Endothelial cell of umbilical vein (primary cell): ENCODE measurements around the gene TMPRSS9. TPM values are rescaled to one million over a fixed set of nuclear protein-coding genes. Genes with fewer than 3 reads are reported as not detected.

Source experiments
- BruUV-seq: library from RNA; stranded (reverse); fragments of 400-500 nt; replicated peaks from 2 replicates; lab custom pipeline; 2021; lab: Mats Ljungman, UMichigan
- CTCF ChIA-PET: fragments of 300-600, 350-600 bp; sonication (Branson Sonifier 250); formaldehyde crosslinking; loops from one replicate; lab custom pipeline; 2021; ENCODE audit warnings: antibody characterized with exemption, inconsistent platforms; lab: Charles Lee
- POLR2A ChIA-PET: fragments of 300-600, 350-600 bp; sonication (Branson Sonifier 250); formaldehyde crosslinking; loops from one replicate; lab custom pipeline; 2021; ENCODE audit warnings: antibody characterized with exemption, inconsistent platforms; lab: Charles Lee
- DNase-seq: peaks from one replicate; pipeline ENCODE4 v3.0.0-alpha.2; 2011; ENCODE audit warnings: low read depth, low spot score
- FAIRE-seq: peaks from 2 replicates; lab custom pipeline; 2011; peaks lifted over from hg19 to GRCh38; lab: Jason Lieb, UNC
- H2AFZ ChIP-seq: 2 replicates; pipeline ENCODE4 v1.6.0; 2012; ENCODE audit warnings: low read depth, low read length, control low read depth, inconsistent platforms
- H3K27ac ChIP-seq: 2 replicates; pipeline ENCODE4 v1.5.1; 2011; ENCODE audit warnings: low read depth, mild to moderate bottlenecking, control low read depth, low read length, moderate library complexity; ENCODE audit not compliant: insufficient read depth
- H3K27me3 ChIP-seq, 2 experiments: 2 replicates each; pipeline versions ENCODE4 v1.6.0 to v1.6.1; 2011; ENCODE audit warnings: low read length in 2 of 2, mixed read lengths in 1 of 2; ENCODE audit not compliant: control insufficient read depth in 2 of 2, insufficient read depth in 2 of 2
- H3K36me3 ChIP-seq, 2 experiments: 2 replicates in 1 of 2; 3 replicates in 1 of 2; pipeline ENCODE4 v1.5.1; 2011; ENCODE audit warnings: low read length in 2 of 2, mild to moderate bottlenecking in 1 of 2, moderate library complexity in 1 of 2; ENCODE audit not compliant: control insufficient read depth in 2 of 2, insufficient read depth in 2 of 2; ENCODE audit errors: extremely low read depth in 1 of 2
- H3K4me1 ChIP-seq: 3 replicates; pipeline ENCODE4 v1.5.1; 2011; ENCODE audit warnings: mild to moderate bottlenecking, low read length; ENCODE audit not compliant: control insufficient read depth, insufficient read depth; ENCODE audit errors: extremely low read depth
- H3K4me2 ChIP-seq: 2 replicates; pipeline ENCODE4 v1.6.1; 2011; ENCODE audit warnings: low read length, control low read depth, mixed read lengths; ENCODE audit not compliant: insufficient read depth
- H3K4me3 ChIP-seq, 3 experiments: fragments of 200-600 bp in 1 of 3; sonication (generic), shearing (Covaris generic) in 1 of 3; replicated peaks in 1 of 3; 2 replicates each; pipeline ENCODE4 v1.5.1; 2011 to 2016; ENCODE audit warnings: control low read depth in 3 of 3, low read length in 3 of 3, mild to moderate bottlenecking in 2 of 3, inconsistent platforms in 1 of 3, low read depth in 1 of 3, moderate library complexity in 1 of 3; ENCODE audit not compliant: insufficient read depth in 1 of 3
- H3K79me2 ChIP-seq: 2 replicates; pipeline ENCODE4 v1.6.0; 2012; ENCODE audit warnings: low read length, inconsistent platforms; ENCODE audit not compliant: control insufficient read depth, insufficient read depth
- H3K9ac ChIP-seq: replicated peaks from 2 replicates; pipeline ENCODE3; 2011; ENCODE audit warnings: low read length, control low read depth; ENCODE audit not compliant: insufficient read depth; ENCODE audit errors: extremely low read depth
- H3K9me1 ChIP-seq: replicated peaks from 3 replicates; pipeline ENCODE4 v1.6.0; 2011; ENCODE audit warnings: mild to moderate bottlenecking, low read length; ENCODE audit not compliant: control insufficient read depth, insufficient read depth; ENCODE audit errors: extremely low read depth
- H3K9me3 ChIP-seq: replicated peaks from 2 replicates; pipeline ENCODE4 v1.5.1; 2012; ENCODE audit warnings: low read length, inconsistent platforms; ENCODE audit not compliant: control insufficient read depth, insufficient read depth
- H4K20me1 ChIP-seq: replicated peaks from 2 replicates; pipeline ENCODE3; 2011; ENCODE audit warnings: mild to moderate bottlenecking, low read length; ENCODE audit not compliant: control insufficient read depth, insufficient read depth; ENCODE audit errors: extremely low read depth
- EZH2 ChIP-seq: IDR thresholded peaks from 2 replicates; pipeline ENCODE4 v1.6.1; 2012; ENCODE audit warnings: borderline replicate concordance, low read depth, mild to moderate bottlenecking, moderate library complexity, low read length, inconsistent platforms; ENCODE audit not compliant: severe bottlenecking
- FOS ChIP-seq: IDR thresholded peaks from 2 replicates; pipeline ENCODE4 v1.6.1; 2011; ENCODE audit warnings: mild to moderate bottlenecking, low read length, moderate library complexity, borderline replicate concordance; ENCODE audit not compliant: insufficient read depth
- GATA2 ChIP-seq: IDR thresholded peaks from 2 replicates; pipeline ENCODE4 v1.7.0; 2011; ENCODE audit warnings: low read depth, mild to moderate bottlenecking, moderate library complexity, mixed read lengths, low read length; ENCODE audit not compliant: insufficient read length, insufficient read depth
- JUN ChIP-seq: IDR thresholded peaks from 2 replicates; pipeline ENCODE4 v1.6.1; 2011; ENCODE audit warnings: borderline replicate concordance, low read depth; ENCODE audit not compliant: insufficient read length, insufficient read depth
- MYC ChIP-seq: IDR thresholded peaks from one replicate; pipeline ENCODE4 v1.6.1; 2011; ENCODE audit warnings: mild to moderate bottlenecking, low read depth, low read length
- POLR2A ChIP-seq: IDR thresholded peaks from 2 replicates; pipeline ENCODE4 v1.6.1; 2012; ENCODE audit warnings: low read depth, mild to moderate bottlenecking, control low read depth, low read length
- POLR2AphosphoS5 ChIP-seq: IDR thresholded peaks from 2 replicates; pipeline ENCODE4 v1.6.1; 2012; ENCODE audit warnings: low read depth, mild to moderate bottlenecking, control low read depth, low read length, moderate library complexity; ENCODE audit not compliant: insufficient read depth
- dilution Hi-C: fragments of 300-500 bp; cut with MboI; formaldehyde crosslinking; loops from one replicate; pipeline ENCODE4 v1.15.0; 2019; ENCODE audit warnings: low sequenced_read_pairs; ENCODE audit not compliant: extremely low pct_ligation_motif_present
- intact Hi-C: fragments of 100-400 bp; cut with micrococcal nuclease; formaldehyde crosslinking; loops from one replicate; pipeline ENCODE4 v1.10.0; 2022
- polyA plus RNA-seq, 4 experiments: library from polyadenylated mRNA; depleted of rRNA in 3 of 4; stranded (reverse) in 3 of 4; unstranded in 1 of 4; fragments of >200 nt; gene quantifications; 2 replicates each; pipeline versions ENCODE4 v1.2.1 to v1.2.3, GENCODE V29; 2011 to 2012; ENCODE audit warnings: missing spikeins in 1 of 4
- total RNA-seq: library from RNA; stranded (reverse); gene quantifications from 2 replicates; pipeline ENCODE4 v1.2.3, GENCODE V29; 2021
- TF ChIP-seq, protein P1 (sequence below): IDR thresholded peaks from 2 replicates; pipeline ENCODE4 v1.6.1; 2011; ENCODE audit not compliant: insufficient read depth, insufficient read length
- TF ChIP-seq, protein P2 (sequence below), 2 donors: IDR thresholded peaks; 1 replicate in 1 of 2; 2 replicates in 1 of 2; pipeline ENCODE4 v1.5.1; 2011; ENCODE audit warnings: low read length in 2 of 2, mild to moderate bottlenecking in 2 of 2, moderate library complexity in 2 of 2, control low read depth in 1 of 2, inconsistent platforms in 1 of 2, low read depth in 1 of 2; ENCODE audit not compliant: insufficient read depth in 1 of 2; ENCODE audit errors: extremely low read depth in 1 of 2

The TMPRSS9 gene
- total and polyA plus RNA-seq, 2 donors (not counting 3 experiments of a cell fraction or from before 2014, with no cell fraction given) = not detected

DNA sequence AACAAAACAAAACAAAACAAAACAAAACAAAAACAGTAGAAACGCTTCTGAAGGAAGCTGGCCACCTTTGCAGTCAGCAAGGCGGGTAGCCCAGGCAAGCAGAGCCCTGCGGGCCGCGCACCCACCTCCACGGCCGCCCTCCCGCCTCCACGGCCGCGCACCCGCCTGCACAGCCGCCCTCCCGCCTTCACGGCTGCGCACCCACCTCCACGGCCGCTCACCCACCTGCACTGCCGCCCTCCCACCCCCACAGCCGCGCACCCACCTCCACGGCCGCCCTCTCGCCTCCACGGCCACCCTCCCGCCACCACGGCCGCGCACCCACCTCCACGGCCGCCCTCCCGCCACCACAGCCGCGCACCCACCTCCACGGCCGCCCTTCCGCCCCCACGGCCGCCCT lies 76.3 kb downstream of the TMPRSS9 start:
- peaks cover 7 to 29% of the 10 kb centered on the region in 2 experiments for H3K36me3 ChIP-seq
- intact Hi-C loops (no loop called here), dilution Hi-C loops (no loop called here)
- no peaks in the 10 kb centered on the region for H3K9me3 ChIP-seq
- no peaks in the 10 kb centered on the region for H4K20me1 ChIP-seq
- DNase-seq (no peak), FAIRE-seq (no peak)
- TF ChIP-seq, protein P1, sequence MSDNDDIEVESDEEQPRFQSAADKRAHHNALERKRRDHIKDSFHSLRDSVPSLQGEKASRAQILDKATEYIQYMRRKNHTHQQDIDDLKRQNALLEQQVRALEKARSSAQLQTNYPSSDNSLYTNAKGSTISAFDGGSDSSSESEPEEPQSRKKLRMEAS = no peak
- TF ChIP-seq POLR2A (no peak), POLR2AphosphoS5 (no peak), MYC (no peak), GATA2 (no peak), FOS (no peak), JUN (no peak), EZH2 (no peak)
- TF ChIP-seq, protein P2, sequence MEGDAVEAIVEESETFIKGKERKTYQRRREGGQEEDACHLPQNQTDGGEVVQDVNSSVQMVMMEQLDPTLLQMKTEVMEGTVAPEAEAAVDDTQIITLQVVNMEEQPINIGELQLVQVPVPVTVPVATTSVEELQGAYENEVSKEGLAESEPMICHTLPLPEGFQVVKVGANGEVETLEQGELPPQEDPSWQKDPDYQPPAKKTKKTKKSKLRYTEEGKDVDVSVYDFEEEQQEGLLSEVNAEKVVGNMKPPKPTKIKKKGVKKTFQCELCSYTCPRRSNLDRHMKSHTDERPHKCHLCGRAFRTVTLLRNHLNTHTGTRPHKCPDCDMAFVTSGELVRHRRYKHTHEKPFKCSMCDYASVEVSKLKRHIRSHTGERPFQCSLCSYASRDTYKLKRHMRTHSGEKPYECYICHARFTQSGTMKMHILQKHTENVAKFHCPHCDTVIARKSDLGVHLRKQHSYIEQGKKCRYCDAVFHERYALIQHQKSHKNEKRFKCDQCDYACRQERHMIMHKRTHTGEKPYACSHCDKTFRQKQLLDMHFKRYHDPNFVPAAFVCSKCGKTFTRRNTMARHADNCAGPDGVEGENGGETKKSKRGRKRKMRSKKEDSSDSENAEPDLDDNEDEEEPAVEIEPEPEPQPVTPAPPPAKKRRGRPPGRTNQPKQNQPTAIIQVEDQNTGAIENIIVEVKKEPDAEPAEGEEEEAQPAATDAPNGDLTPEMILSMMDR (IDR thresholded peaks at IDR 0.05; ENCODE audit: extremely low read depth in 1 of 2, insufficient read depth in 1 of 2, low read depth in 1 of 2, low read length in 2 of 2) = no peak
- ChIA-PET POLR2A (no interaction called here), CTCF (interaction anchor here (1.3 kb wide), 1 partner anchor 175 kb away, joined by 4 read pairs; no protein-coding TSS in a partner anchor)
- no peaks in the 10 kb centered on the region for H3K4me1 ChIP-seq
- H2AFZ ChIP-seq = no peak overlapping the region
- no TSS peak for BruUV-seq
- no peaks in the 10 kb centered on the region for H3K27me3 ChIP-seq
- H3K79me2 ChIP-seq = peaks cover 21% of the 10 kb centered on the region
- no peak overlapping the region for H3K27ac ChIP-seq
- no peak overlapping the region for H3K4me2 ChIP-seq
- no peak overlapping the region for H3K4me3 ChIP-seq
- no peaks in the 10 kb centered on the region for H3K9me1 ChIP-seq
- H3K9ac ChIP-seq = no peak overlapping the region
